Hepatocyte (in vitro differentiated cells): ENCODE results near the gene FSCN2. TPM values are rescaled to one million over a fixed set of nuclear protein-coding genes. Genes with fewer than 3 reads are reported as not detected.

Experiments
- DNase-seq: peaks from one replicate; pipeline ENCODE4 v3.0.0-alpha.2; 2016; ENCODE audit warnings: low spot score
- H2AFZ ChIP-seq: fragments of 200-600 bp; sonication (generic); 2 replicates; pipeline ENCODE4 v1.6.0; 2016; ENCODE audit warnings: antibody characterized with exemption, mild to moderate bottlenecking
- H3K27ac ChIP-seq: fragments of 200-600 bp; sonication (generic); 2 replicates; pipeline ENCODE4 v1.5.1; 2016; ENCODE audit warnings: mild to moderate bottlenecking
- H3K27me3 ChIP-seq: fragments of 200-600 bp; sonication (generic); 2 replicates; pipeline ENCODE4 v1.6.1; 2016
- H3K36me3 ChIP-seq: fragments of 200-600 bp; sonication (generic); replicated peaks from 2 replicates; pipeline ENCODE4 v1.5.1; 2016; ENCODE audit warnings: low read depth; ENCODE audit not compliant: insufficient read depth
- H3K4me1 ChIP-seq: fragments of 200-600 bp; sonication (generic); 2 replicates; pipeline ENCODE4 v1.5.1; 2016; ENCODE audit warnings: mild to moderate bottlenecking, moderate library complexity; ENCODE audit not compliant: insufficient read depth
- H3K4me2 ChIP-seq: fragments of 200-600 bp; sonication (generic); 2 replicates; pipeline ENCODE4 v1.6.0; 2016
- H3K4me3 ChIP-seq: fragments of 200-600 bp; sonication (generic); 2 replicates; pipeline ENCODE4 v1.5.1; 2016; ENCODE audit warnings: mild to moderate bottlenecking
- H3K79me2 ChIP-seq: fragments of 200-600 bp; sonication (generic); 2 replicates; pipeline ENCODE4 v1.6.0; 2017; ENCODE audit warnings: mild to moderate bottlenecking
- H3K9me2 ChIP-seq: fragments of 200-600 bp; sonication (generic); replicated peaks from 2 replicates; pipeline ENCODE4 v1.6.0; 2017; ENCODE audit warnings: mild to moderate bottlenecking; ENCODE audit not compliant: insufficient read depth
- H3K9me3 ChIP-seq: fragments of 200-600 bp; sonication (generic); 2 replicates; pipeline ENCODE4 v1.5.1; 2016; ENCODE audit warnings: low read depth, mild to moderate bottlenecking
- H4K20me1 ChIP-seq: fragments of 200-600 bp; sonication (generic); 2 replicates; pipeline ENCODE4 v1.6.0; 2016; ENCODE audit warnings: mild to moderate bottlenecking; ENCODE audit not compliant: insufficient read depth, poor library complexity, severe bottlenecking
- EZH2 ChIP-seq: fragments of 200-600 bp; sonication (generic); IDR thresholded peaks from 2 replicates; pipeline ENCODE4 v1.6.1; 2016; ENCODE audit warnings: antibody characterized with exemption, mild to moderate bottlenecking, borderline replicate concordance
- EZH2phosphoT487 ChIP-seq: fragments of 200-600 bp; sonication (generic); IDR thresholded peaks from one replicate; pipeline ENCODE4 v1.6.1; 2018; ENCODE audit warnings: antibody characterized with exemption, mild to moderate bottlenecking, low read depth, moderate library complexity; ENCODE audit not compliant: unreplicated experiment, severe bottlenecking
- WGBS: methylation state at CpG from one replicate; pipeline ENCODE4 v1.1.6; 2016; ENCODE audit warnings: low lambda C conversion rate; ENCODE audit errors: missing lambda C conversion rate; 5-methylcytosine and 5-hydroxymethylcytosine counted together
- polyA plus RNA-seq: library from polyadenylated mRNA; unstranded; fragments of >200 nt; fragmentation: Nextera tagmentation; extraction: Ambion mirVana; gene quantifications from 2 replicates; pipeline ENCODE4 v1.2.1, GENCODE V29; 2016
- total RNA-seq: library from RNA; depleted of rRNA; stranded (reverse); fragments of >200 nt; gene quantifications from 2 replicates; pipeline ENCODE4 v1.2.3, GENCODE V29; 2014
- TF ChIP-seq, protein P1 (sequence below): fragments of 200-600 bp; sonication (generic); IDR thresholded peaks from 2 replicates; pipeline ENCODE4 v1.5.1; 2016; ENCODE audit warnings: antibody characterized with exemption, mild to moderate bottlenecking; ENCODE audit not compliant: poor library complexity

The FSCN2 gene
- total and polyA plus RNA-seq, 2 experiments from 2014 or later: 0.40 to 3.7 TPM

- peaks cover 9% of the 10 kb centered on the region for H3K4me1 ChIP-seq
- 16% methylated on average over 10 of the region's 17 CpGs for WGBS
- H3K9me3 ChIP-seq: no peaks in the 10 kb centered on the region
- H3K36me3 ChIP-seq: no peaks in the 10 kb centered on the region
- no peak overlapping the region for H2AFZ ChIP-seq
- TF ChIP-seq, protein P1, sequence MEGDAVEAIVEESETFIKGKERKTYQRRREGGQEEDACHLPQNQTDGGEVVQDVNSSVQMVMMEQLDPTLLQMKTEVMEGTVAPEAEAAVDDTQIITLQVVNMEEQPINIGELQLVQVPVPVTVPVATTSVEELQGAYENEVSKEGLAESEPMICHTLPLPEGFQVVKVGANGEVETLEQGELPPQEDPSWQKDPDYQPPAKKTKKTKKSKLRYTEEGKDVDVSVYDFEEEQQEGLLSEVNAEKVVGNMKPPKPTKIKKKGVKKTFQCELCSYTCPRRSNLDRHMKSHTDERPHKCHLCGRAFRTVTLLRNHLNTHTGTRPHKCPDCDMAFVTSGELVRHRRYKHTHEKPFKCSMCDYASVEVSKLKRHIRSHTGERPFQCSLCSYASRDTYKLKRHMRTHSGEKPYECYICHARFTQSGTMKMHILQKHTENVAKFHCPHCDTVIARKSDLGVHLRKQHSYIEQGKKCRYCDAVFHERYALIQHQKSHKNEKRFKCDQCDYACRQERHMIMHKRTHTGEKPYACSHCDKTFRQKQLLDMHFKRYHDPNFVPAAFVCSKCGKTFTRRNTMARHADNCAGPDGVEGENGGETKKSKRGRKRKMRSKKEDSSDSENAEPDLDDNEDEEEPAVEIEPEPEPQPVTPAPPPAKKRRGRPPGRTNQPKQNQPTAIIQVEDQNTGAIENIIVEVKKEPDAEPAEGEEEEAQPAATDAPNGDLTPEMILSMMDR: peak; percentile 57
- no peak for TF ChIP-seq EZH2phosphoT487
- no peak for TF ChIP-seq EZH2
- H3K4me3 ChIP-seq: no peak overlapping the region
- peak; percentile 65 for DNase-seq
- peak overlapping the region; percentile 67 for H3K4me2 ChIP-seq
- H4K20me1 ChIP-seq: no peaks in the 10 kb centered on the region
- H3K9me2 ChIP-seq: no peaks in the 10 kb centered on the region
- H3K79me2 ChIP-seq: no peaks in the 10 kb centered on the region
- peaks cover 13% of the 10 kb centered on the region for H3K27me3 ChIP-seq
- no peak overlapping the region for H3K27ac ChIP-seq
Measured at GRCh38 chr17:81537343-81537855, 9.2 kb downstream of the FSCN2 start.

DNA sequence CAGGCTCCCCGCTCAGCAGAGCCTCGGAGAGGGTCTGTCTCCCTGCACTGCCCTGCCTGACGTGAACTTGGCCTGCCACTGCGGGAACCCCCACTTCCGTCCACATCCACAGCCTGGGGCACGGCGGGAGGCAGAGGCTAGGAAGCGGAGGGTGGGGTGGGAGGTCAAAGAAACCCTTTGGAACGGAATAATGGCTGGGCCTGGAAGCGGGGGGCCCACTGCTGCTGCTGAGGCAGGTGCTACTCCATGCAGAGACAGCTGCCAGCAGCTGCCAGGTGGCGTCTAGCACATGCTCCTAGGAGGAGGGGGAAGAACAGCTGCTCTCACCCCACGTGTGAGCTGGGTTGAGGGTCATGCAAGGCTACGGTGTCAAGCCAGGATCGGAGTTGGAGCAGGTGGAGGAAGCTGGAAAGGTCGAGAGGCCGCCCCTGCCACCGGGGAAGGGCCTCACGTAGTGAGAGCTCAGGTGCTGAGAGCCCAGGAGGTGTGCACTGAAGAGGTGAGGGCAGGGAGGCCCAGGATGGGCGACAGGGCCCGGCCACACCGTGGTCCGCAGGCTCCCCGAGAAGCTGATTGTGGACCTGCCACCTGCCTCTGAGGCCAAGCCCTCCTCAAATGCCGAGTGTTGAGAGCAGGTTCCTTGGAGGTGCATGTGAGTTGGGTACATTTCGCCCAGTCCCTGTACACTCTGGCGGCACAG lies 9.8 kb downstream of the FSCN2 start:
- Histone ChIP-seq H3K27ac (no peak overlapping the region), H3K9me2 (no peaks in the 10 kb centered on the region), H3K4me1 (peaks cover 9% of the 10 kb centered on the region), H2AFZ (no peak overlapping the region), H3K9me3 (no peaks in the 10 kb centered on the region), H4K20me1 (no peaks in the 10 kb centered on the region), H3K27me3 (peaks cover 13% of the 10 kb centered on the region), H3K36me3 (no peaks in the 10 kb centered on the region), H3K4me2 (no peak overlapping the region), H3K4me3 (no peak overlapping the region), H3K79me2 (no peaks in the 10 kb centered on the region)
- TF ChIP-seq EZH2 (no peak), EZH2phosphoT487 (no peak)
- TF ChIP-seq, protein P1: no peak
- no peak for DNase-seq
- 73% methylated on average over 26 of the region's 26 CpGs for WGBS

- DNase-seq: no peak
- H3K4me3 ChIP-seq: no peak overlapping the region
- no peaks in the 10 kb centered on the region for H3K79me2 ChIP-seq
- no peaks in the 10 kb centered on the region for H3K9me2 ChIP-seq
- peaks cover 13% of the 10 kb centered on the region for H3K27me3 ChIP-seq
- H3K4me1 ChIP-seq: peaks cover 9% of the 10 kb centered on the region
- no peaks in the 10 kb centered on the region for H3K36me3 ChIP-seq
- TF ChIP-seq, protein P1: no peak
- no peak for TF ChIP-seq EZH2phosphoT487
- TF ChIP-seq EZH2: no peak
- no peak overlapping the region for H2AFZ ChIP-seq
- H3K9me3 ChIP-seq: no peaks in the 10 kb centered on the region
- no peaks in the 10 kb centered on the region for H4K20me1 ChIP-seq
- 90% methylated on average over 25 of the region's 26 CpGs for WGBS
- H3K4me2 ChIP-seq: no peak overlapping the region
- no peak overlapping the region for H3K27ac ChIP-seq
Measured at GRCh38 chr17:81538651-81539570, 10.7 kb downstream of the FSCN2 start.
